T-helper 1 cell (primary cell): ENCODE results near the gene ZCCHC3.
"Not testable (repeated sequence)": the region's sequence is repeated elsewhere in the genome, so short reads cannot be mapped to it uniquely, and the experiment has no call there.

Source experiments
- DNase-seq, 5 donors: peaks; one replicate each; pipeline ENCODE4 v3.0.0-alpha.2; 2012 to 2020
- total RNA-seq, 4 donors: gene quantifications; one replicate each; lab custom pipeline; 2026; lab: John Stamatoyannopoulos, UW

The ZCCHC3 gene, protein sequence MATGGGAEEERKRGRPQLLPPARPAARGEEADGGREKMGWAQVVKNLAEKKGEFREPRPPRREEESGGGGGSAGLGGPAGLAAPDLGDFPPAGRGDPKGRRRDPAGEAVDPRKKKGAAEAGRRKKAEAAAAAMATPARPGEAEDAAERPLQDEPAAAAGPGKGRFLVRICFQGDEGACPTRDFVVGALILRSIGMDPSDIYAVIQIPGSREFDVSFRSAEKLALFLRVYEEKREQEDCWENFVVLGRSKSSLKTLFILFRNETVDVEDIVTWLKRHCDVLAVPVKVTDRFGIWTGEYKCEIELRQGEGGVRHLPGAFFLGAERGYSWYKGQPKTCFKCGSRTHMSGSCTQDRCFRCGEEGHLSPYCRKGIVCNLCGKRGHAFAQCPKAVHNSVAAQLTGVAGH
- 24.9 to 45.4 (median 32.4) reads per million in 4 donors for total RNA-seq

DNA sequence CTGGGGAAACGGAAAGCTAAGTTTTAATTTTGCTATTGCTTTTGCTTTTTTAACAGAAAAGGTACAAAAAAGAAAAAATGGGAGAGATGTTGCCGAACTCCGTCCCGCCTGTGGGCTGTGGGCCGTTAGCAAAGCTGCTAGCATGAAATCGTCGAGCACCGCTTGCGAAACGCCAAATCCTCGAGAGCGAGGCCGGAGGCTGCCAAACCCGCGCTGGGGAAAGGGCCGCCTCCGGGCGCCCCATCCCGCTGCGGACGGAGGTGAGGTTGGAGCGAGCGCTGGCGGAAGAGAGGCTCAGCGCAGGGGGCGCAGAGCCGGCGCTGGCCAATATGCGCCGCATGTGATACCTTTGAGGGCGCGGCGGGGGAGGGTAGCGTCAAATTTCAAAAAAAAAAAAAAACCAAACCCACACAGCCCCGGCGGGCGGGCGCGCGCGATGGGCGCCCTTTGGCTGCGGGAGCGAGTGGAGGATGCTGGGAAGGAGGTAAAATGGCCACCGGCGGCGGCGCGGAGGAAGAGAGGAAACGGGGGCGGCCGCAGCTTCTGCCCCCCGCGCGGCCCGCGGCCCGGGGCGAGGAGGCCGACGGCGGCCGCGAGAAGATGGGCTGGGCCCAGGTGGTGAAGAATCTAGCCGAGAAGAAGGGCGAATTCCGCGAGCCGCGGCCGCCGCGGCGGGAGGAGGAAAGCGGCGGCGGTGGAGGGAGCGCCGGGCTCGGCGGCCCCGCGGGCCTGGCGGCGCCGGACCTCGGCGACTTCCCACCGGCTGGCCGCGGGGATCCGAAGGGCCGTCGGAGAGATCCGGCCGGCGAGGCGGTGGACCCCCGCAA lies at the start of gene ZCCHC3:
ZCCHC3 (plus strand) TSS at position 473 of the 827 bp plus-strand sequence; CDS start at position 490, 17 bp downstream.
- peak; percentile 68 to 91 (median 74) for DNase-seq

DNA sequence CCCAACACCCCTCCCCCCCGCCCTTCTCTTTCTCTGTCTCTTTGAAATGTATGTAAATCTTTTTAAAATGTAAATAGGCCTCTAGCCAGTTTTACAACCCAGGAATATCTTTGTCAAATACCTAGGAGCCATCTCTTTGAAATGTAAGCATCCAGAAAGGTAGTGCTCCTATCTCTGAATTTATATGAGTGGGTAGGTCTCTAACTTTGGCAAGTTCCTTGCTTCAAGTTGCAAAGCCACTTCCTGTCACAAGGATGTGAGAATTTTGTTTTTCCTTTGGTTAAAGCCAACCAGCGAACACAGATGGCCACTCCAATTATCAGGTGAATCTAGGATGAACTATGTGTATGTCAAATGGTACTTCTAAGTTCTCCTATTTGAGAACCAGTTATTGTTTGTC lies 46.0 kb upstream of the ZCCHC3 start:
- no peak for DNase-seq

DNA sequence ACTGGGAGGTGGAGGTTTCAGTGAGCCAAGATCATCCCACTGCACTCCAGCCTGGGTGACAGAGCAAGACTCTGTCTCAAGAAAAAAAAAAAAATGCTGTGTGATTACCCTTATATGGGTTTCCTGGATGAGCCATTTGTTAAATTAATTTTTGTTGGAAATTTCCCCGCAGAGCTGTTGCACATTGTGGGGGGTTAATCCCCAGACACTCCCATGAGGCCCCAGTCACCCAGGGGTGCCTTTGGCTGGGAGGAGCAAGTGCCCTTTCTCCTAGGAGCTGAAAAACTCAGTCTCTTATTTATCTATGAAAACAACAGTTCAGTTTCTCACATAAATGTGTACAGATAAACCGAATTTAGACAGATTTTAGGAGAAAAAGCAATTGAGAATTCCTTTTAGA lies 44.6 kb upstream of the ZCCHC3 start:
- no peak for DNase-seq

DNA sequence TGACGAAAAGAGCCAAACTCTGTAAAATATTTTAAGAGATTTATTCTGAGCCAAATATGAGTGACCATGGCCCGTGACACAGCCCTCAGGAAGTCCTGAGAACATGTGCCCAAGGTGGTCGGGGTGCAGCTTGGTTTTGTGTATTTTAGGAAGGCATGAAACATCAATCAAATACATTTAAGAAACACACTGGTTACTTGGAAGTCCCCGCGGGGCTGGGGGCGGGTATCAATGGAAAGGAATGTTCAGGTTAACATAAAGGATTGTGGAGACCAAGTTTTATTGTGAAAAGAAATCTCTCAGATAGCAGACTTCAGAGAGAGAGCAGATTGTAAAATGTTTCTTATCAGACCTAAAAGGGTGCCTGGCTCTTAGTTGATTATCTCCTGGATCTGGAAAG lies 43.9 kb upstream of the ZCCHC3 start:
- not testable (repeated sequence) for DNase-seq

DNA sequence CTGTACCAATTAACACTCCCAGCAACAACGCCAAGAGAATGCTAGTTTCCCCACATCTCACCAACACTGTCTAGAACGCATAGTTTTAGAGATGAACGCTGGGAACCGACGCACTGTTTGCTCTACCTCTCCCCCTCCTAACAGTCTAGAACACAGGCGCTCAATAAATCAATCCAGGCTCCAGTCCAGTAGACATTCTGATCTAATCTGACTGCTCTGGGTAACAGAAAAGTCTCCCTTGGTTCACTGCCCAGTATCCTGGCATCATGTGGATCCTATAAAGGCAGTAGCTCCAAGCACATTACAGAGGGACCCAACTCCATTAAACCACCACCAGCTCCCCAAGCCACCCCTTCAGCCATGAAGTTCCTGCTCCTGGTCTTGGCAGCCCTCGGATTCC lies 40.0 kb upstream of the ZCCHC3 start, which contains the start of gene DEFB132:
DEFB132 (plus strand) TSS at position 306 of the 400 bp plus-strand sequence; CDS start at position 361, 55 bp downstream.
- no peak for DNase-seq

DNA sequence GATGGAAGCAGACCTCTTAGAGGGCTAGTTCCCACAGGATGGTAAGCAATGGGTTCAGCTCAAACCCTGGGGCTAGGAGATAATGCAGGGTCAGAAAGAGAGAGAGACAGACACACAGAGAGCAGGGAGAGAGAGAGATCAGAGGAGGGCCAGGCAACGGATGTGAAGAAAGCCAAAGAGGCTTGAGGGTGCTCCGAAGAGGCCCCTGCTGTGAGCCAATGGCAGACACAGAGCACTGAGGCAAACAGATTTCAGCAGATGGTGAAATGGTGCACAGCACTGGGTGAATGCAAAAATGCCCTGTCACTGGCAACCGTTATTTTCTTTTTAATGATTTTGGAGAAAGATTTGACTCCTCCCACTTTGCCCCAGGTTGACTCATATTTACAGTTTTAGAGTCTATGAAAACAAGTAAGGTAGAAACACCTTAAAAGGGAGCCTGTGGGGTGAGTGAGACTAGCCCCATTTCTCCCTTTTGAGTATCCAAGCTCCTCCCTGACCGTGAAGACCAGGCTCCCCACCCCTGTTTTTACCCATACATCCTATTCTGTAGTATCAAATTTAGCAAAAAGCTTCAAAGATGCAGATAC lies 39.0 kb upstream of the ZCCHC3 start:
- DNase-seq, result peak in 1 of 5 donors; percentile 66

DNA sequence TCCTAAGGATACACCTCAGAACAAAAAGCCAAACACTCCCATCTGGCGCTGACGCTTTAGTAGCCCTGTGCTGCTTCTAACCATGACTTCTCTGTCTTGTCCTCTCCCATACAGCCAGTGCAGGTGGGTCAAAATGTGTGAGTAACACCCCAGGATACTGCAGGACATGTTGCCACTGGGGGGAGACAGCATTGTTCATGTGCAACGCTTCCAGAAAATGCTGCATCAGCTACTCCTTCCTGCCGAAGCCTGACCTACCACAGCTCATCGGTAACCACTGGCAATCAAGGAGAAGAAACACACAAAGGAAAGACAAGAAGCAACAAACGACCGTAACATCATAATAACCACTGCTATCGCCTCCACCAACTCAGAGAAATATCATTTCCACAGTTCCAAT lies 38.4 kb upstream of the ZCCHC3 start:
- DNase-seq, result peak in 1 of 5 donors; percentile 26

DNA sequence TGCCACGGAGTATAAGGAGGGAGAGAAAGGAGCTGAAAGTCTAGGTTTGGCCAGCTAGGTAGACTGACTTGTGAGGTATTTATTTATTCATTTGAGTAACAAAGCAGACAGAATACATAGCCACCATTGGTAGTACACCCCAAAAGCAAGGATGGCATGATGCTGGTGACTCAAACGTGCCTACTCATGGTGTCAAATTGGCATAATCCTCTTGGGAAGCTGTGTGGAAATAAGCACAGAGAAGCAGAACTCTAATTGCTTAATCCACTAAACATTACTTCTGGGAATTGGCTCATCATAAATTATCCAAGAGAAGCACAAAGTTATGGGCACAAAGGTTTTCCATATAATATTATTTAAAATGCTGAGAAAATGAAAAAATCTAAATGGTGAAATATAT lies 37.4 kb upstream of the ZCCHC3 start:
- no peak for DNase-seq

DNA sequence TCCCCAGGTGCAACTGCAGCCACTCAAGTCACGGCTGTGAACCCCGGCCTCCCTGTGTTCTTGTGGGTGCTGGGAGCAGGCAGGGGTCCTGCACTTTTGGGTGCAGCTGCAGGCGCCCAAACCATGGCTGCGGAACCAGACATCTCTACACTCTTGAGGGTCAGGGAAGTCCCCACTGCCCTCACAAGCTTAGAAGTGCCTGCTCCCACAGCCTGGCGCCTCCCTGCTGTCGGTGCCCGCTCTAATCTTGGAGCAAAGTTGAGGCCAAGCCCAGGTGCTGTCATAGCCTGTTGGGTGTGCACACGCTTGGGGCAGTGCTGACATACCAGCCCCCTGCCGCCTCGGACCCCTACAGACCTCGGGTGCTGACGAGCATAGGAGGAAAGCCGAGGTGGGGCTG lies 33.7 kb upstream of the ZCCHC3 start:
- DNase-seq, result no peak

DNA sequence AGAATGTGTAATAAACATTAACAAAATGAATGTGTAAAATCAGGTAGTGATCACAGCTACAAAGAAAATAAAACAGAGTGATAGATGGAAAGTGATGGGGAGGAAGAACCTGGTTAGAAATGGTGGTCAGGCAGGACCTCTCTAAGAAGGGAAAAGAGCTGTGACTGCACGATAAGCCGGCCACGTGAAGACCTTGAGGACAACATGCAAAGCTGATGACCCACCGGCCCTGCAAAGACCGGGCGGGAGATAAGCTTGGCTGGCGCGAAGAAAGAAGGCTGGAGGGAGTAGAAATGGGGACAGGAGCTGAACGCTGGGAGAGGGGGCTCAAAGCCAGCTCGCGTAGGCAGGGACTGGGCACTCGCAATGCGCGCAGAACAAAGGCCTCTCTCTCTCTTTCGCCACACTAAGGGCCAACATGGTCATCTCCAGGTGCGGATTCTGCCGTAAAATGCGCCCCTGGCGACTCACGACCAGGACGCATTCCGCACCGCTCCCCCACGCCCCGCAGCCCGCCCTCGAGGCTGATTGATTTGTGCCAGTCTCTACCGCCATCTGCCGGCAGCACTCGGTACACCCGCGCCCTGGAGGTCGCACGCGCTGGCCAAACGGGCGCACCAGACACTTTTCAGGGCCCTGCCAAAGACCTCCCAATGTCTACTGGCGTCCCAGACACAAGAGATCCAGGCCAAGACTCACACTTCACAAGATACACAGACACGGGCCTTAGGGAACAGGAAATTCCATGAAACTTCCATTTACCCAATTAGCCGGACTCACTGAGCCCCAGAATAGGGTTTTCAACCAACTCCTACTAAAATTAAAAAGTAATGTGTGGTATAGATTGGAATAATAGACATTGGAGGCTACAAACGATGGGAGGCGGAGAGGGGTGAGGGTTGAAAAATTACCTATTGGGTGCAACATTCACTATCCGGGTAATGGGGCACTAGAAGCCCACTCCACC lies 30.5 kb upstream of the ZCCHC3 start:
- DNase-seq, result peak; percentile 72 to 85 (median 80)

DNA sequence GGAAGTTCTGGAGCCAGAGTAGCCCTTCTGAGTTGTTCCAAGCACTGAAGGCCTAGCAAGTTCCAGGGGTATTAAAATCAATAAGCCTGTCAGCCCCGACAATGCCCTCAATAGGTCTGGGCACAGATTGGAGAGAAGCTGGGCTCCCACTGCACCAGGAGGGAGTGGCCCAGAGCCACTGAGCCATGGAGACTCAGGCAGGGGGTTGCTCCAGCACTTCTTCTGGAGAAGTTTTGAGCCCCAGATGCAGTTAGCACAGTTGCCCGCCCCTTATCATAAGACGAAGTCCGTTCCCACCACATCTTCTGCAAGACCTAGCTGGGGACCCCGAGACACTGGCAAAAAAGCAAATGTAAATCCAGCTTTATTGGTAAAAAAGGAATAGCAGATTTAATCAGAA lies 26.9 kb upstream of the ZCCHC3 start:
- no peak for DNase-seq

DNA sequence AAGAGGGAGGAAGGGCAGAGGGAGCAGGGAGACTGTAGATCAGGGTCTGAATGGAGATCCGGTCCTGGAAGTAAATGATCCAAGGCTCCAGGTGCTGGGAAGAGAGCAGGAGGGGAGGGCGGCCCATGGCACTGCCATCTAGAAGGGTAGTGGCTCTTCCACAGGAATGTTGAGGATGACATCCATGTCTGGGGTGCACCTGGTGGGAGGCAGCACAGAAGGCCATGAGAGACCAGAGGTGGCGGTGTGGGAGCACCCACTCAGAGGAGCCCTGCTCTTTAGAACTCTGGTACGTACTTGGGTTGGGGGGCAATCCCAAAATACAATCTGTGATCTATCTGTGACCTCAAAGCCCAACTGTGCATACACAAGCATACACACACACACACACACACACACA lies 26.3 kb upstream of the ZCCHC3 start:
- no peak for DNase-seq

DNA sequence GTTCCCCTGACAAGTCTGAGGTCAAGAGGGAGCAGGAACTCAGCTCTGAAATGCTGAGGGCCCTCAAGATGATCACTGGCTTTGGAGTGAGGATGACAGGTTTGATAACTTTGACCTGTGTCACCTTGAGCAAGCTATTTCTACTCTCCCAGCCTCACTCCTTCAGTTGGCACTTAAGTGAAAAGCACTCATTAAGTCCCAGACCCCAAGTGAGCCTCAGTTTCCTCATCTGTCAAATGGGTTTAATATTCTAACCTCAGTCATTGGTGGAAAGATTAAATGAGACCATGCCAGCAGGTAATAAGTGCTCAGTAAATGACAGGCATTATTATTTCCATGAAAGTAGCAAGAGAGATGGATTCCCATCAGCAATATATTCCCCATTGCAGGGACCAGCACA lies 25.8 kb upstream of the ZCCHC3 start:
- no peak for DNase-seq

DNA sequence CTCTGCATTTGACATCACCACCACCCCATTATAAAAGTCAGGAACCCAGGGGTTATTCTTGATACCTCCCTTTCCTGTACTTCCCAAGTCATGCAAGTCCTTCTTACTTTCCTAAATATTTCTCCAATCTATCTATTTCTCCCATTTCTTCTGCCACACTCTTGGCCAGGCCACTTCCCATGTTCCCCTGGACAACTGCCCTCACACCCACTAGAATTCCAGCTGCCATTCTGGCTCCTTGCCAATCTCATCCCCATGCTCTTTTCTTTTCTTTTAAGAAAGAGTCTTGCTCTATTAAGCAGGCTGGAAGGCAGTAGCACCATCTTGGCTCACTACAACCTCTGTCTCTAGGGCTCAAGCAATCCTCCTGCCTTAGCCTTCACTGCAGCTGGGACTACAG lies 24.7 kb upstream of the ZCCHC3 start:
- no peak for DNase-seq

DNA sequence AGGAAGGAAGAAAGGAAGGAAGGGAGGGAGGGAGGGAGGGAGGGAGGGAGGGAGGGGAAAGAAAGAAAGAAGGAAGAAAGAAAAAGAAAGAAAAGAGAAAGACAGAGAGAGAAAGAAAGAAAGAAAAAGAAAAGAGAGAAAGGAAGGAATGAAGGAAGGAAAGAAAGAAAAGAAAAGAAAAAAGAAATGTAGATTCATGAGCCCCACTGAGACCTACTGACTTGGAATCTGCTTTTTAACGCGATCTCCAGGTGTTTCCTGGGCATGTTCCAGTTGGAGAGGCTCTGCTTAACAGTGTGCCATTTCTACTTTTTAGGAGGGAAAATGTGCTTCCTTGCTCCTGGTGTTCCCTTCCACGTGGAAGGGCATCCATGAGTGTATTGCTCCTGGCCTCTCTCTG lies 23.5 kb upstream of the ZCCHC3 start:
- no peak for DNase-seq

DNA sequence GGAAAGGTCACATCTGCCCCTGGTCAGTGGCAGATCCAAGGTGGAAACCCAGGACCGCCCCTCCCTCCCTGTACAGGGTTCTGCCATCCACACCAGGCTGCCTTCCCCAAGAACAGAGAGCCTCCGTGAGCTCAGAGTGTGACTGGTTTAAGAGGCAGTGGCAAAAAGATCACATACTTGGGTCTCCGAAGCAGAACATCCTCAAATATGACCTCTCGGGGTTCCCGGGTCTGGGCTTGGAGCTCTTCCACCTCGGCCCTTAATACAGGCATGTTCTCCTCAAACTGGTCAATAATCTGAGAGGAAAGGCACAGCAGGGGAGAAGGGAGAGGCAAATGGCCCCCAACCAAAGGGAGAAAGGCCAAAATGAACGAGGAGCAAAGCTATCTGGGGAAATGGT lies 21.6 kb upstream of the ZCCHC3 start:
- no peak for DNase-seq

DNA sequence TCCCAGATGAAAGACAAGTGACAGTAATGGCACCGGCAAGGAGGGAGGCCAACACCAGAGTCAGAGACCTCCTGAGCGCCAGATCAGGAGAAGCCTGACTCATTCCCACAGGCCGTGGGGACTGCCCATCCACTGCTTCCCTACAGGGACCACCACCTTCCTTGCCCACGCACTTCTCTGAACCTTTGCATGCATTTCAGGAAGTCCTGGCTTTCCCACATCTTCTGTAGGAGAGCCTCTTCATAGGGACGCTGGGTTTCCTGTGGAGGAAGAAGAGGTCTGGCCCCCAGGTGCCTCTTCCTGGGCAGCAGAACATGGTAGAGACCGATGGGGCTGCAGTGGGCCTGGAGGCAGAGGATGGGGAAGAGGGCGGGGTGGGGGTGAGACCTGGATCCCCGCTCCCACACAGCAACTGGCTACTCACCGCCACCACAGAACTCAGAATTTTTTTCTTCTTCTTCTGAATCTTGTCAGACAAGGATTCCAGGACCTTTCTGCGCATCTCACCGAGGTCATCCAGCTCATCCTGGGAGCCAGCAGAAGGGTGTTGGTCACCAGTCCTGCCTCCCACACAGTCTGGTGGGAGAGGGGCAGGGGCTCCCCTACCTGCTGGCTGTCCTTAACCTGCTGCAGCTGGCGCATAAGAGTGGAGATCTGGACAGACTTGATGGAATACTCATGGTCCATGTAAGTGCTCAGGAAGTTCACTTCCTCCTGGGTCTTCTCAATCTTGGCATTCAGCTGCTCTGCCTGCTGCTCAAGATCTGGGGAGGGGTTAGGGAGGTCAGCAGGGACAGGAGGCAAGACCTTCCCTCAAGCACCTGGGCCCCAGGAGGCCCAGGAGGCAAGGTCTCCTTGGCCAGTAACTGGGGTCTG lies 20.5 kb upstream of the ZCCHC3 start:
- DNase-seq, result no peak

DNA sequence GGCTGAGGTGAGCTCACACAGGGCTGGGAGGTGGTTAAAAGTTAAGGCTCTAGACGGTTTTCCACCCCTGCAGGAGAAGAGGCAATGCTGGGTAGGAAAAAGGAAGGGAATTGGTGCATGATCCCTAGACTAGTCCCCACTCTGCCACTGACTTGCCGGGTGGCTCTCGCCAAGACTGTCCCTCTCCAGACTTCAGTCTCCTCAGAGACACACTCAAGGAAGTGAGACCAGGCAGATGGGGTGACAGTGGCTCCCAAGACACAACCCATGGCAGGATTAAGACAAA lies 19.9 kb upstream of the ZCCHC3 start:
- DNase-seq, result no peak

DNA sequence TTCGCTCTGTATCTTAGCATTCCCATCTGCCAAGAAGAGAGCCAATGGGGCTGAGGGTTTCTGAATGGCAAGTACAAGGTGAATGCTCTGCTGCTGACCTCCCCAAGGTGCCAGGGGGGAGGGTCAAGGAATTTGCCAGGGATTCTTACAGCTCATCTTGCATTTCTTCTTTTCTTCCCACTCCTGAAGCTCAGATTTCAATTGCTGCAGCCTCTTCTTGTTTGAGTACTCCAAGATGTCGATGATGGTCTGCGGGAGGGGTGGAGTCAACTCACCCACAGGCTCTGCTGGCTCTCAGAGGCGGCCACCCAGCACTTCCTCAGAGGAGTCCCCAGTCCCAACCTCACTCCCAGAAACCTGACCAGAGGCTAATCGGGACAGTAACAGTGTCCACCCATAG lies 19.2 kb upstream of the ZCCHC3 start:
- DNase-seq, result no peak

DNA sequence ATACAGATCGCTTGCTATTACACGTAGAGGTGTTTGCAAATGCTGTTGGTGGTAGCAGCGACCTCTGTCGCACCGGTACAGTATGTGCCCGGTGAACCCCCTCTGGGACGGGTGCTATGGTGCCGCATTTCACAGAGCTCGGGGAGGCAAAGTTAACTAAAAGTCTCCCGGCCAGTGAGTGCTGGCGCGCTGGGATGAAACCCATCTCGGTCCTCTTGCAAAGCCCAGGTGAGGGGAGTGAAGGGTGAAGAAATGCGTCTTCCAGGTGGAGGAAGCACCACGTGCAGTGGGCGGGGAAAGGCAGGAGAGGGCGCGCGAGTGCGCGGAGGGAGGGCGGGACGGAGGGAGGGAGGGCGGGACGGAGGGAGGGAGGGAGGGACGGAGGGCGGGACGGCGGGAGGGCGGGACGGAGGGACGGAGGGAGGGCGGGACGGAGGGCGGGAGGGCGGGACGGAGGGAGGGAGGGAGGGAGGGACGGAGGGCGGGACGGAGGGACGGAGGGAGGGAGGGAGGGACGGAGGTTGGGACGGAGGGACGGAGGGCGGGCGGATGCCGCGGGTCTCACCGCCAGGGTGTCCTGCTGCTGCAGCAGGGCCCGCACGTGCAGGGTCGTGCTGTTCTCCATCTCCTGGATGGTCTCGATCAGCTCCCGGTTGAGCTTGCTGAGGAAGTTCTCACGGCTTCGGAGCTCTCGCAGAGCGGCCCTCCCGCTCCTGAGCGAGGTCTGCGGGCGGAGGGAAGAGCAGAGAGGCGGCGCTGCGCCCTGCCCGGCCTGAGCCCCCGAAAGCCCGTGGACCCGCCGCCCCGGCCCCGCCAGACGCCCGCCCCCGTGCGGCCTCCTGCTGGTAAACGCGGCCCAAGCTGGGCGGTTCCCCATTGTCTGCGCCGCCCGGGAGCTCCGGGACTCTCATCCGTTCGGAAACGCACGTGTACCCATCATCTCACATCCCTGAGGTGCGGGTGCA lies 18.5 kb upstream of the ZCCHC3 start:
- peak in 1 of 5 donors; percentile 14 for DNase-seq
